NCI-H128 (cell line): ENCODE results near the gene SAFB.
"Not testable (repeated sequence)": the region's sequence is repeated elsewhere in the genome, so short reads cannot be mapped to it uniquely, and the experiment has no call there.

Source experiments
- DNase-seq: peaks from one replicate; lab custom pipeline; 2025; ENCODE audit not compliant: unreplicated experiment; lab: John Stamatoyannopoulos, UW

SAFB gene

DNA sequence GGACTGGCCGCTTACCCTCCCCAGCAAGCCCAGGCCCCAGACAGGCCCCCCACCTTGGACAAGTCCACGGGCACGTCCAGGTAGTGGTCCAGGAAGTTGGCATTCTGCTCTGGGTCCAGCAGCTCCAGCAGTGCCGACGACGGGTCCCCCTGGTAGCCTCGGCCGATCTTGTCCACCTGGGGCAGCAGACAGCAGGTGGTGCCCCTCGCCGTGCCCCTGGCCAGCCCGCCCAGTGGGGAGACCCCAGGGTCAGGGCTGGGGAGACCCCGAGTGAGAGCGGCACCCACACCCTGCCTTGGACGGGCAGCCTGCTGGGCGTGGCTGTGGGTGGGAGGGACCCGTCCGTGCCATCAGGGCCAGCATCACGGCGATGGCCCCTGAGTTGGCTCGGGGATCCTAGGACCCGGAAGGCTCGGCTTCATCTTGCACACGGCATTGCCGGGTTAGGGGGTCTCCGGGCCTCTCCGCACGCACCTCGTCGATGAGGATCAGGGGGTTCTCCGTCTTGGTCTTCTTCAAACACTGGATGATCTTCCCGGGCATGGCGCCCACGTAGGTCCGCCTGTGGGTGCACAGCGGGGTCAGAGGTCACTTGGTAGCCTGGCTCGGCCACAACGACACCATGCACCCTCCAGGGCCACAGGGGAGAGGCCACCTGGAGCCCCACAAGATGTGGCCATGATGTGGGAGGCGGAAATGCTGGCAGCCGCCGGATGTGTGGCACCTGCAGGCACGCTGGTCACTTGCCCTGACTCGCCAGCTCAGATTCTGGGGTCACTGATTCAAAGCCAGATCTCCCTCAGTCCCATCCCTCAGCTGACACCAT, 73.5 kb downstream of the SAFB start:
- no peak for DNase-seq

DNA sequence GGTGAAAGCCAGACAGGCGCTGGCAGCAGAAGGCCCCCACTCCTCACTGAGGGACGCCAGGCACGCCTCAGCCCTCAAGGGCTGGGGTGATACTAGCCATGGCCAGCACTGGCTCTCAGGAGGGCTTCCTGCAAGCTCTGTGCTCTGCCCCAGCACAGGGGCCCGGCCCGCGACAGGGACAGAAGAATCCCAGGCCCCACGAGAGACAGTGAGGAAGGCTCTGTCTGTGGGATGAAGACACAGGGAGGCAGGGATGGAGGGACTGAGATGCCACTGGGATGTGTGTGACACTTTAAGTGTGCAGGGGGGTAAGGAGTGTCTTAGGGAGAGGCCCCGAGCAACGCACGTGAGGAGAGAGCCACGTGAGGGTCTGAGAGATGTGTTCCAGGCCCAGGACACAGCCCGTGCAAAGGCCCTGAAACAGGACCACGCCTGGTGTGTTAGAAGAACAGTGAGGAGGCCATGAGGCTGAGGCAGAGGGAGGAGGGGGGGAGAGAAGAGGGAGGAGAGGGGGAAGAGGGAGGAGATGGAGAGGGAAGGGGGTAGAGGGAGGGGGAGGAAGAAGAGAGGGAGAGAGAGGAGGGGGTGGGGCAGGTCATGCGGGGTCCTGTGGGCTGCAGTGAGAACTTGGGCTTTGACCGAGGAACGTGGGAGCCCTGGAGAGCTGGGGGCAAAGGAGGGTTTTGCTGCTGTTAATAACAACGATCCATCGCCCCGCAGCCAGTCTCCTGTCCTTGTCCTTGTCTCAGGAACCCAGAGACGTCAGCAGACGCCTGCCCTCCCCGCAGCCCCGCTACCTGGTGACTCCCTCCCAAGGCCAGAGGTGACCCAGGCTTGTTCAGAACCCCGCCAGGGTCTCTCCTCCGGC, 74.4 kb downstream of the SAFB start:
- no peak for DNase-seq

DNA sequence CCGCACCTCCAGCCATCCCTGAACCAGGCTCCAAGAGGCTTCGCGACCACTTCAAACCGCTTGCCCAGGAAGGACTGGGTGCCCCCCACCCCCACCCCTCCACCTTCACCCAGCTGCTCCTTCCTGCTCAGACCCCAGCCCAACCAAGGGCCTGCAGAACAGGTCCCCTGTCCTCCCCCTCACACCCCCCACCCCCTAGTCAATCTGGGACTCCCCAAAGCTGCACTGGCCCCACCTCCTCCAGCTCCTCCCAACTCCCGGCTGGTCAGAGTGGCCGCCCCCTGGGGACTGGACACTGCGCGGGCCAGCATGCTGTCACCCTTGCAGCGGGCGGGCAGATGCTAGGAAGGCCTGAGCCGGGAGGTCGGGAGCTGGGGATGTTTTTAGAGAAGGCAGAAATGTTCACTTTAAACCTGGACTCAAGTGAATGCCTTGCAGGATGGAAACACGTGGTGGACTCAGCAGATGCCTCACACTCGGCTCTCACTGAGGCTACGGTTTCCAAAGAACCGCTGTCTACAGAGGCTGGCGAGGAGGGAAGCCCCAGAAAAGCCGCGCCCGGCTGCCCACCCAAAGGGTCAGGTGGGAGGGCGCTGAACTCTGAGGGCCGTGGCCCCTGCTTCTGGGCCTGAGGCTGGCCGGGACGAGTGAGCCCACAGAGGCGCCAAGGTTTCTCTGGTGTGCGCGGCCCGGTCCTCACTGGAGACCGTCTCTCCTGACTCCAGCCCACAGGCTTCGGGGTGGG, 75.2 kb downstream of the SAFB start:
- no peak for DNase-seq

DNA sequence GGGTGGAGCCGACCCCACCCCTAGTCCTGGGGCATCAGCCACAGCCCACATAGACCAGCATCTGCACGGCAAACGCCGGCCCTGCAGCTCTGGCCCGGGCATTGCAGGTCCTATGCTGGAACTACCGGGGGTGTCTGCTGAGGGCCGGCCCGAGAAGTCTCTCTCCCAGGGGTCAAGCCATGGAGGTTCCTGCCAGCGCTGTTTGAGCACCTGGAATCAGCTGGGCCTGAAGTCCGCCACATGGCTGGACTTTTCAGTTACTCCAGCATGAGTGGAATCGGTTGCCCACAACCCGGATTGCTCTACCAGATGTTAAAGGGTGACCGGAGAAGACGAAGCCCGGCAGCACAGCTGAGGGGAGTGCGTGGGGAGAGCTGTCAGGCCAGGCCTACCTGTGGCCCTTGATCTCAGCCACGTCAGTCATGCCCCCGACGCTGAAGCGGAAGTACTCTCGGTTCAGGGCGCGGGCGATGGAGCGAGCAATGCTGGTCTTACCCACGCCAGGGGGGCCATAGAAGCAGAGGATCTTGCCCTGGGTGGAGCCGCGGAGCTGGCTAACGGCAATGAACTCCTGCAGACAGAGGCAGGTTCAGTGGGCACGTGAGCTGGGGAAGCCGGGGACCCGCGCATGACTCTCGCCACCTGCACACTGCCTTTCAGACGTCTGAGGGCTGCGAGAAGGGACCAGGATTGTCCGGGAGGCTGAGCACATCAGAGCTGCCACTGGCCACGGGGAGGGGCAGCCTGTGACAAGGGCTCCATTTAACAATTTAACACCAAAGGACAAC, 75.9 kb downstream of the SAFB start:
- no peak for DNase-seq

DNA sequence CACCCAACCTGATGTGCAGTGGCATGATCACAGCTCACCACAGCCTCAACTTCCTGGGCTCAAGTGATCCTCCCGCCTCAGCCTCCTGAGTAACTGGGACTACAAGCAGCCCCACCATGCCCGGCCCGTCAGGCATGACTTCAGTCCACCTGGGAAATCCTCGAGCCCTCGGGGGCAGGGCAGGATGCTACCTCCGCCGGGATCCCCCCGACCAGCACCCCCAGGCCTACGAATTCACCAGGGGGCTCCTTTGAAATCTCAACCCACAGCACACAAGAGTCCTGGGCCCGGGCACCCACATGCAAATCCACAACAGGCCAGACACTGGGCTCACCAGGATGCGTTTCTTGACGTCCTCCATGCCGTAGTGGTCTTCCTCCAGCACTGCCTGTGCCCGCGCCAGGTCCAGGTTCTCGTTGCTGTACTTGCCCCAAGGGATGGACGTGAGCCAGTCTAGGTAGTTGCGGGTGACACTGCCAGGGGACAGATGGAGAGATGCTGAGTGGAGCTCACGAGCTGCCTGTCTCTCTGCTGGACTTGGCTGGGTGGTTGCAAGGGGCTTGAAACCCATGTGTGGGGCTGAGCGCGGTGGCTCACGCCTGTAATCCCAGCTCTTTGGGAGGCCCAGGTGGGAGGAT, 77.7 kb downstream of the SAFB start:
- no peak for DNase-seq

DNA sequence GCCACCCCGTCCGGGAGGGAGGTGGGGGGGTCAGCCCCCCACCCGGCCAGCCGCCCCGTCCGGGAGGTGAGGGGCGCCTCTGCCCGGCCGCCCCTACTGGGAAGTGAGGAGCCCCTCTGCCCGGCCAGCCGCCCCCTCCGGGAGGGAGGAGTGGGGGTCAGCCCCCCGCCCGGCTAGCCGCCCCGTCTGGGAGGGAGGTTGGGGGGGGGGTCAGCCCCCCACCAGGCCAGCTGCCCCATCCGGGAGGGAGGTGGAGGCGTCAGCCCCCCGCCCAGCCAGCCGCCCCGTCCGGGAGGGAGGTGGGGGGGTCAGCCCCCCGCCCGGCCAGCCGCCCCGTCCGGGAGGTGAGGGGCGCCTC, 79.1 kb downstream of the SAFB start:
- not testable (repeated sequence) for DNase-seq

DNA sequence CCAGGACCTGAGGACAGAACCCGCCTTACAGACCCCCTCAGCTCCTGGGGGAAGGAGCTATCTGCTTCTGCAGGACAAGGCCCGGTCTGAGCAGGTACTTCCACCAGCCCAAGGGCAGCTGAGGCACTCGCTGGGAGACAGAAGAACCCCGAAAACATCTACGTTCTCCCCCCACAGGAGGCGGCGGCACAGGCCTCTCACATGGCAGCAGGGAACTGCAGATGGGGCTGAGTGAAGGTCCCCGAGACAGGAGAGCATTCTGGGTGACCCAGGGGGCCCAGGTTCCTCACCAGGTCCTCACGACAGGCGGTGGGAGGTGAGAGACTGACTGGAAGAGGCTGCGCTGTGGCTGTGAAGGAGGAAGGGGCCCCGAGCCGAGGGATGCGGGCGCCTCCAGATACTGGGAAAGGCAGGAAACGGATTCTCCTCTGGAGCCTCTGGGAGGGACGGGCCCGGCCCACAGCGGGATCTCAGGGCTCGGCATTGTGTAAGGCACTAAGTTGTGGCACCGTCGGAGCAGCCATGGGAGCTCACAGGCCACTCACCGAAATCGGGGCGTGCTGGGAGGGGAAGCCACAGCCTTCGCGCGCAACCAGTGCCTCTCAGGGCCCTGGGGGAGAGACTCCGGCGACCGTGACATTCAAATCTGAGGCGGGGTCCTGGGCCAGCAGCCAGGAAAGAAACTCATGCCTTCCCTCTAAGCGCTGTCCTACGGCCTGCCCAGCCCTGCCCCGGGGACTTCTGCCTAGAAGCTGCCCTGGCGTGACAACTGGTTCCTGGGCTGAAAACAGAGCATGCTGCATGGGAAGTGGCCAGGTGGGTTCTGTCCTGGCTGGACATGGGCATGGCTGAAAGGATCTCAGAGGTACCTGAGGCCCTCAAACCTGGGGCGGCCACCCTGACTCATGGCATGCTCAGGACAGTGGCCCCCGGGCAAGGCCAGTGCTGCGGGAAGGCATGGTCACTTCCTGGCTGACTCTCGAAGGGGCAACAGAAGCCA, 81.2 kb downstream of the SAFB start:
- DNase-seq: no peak

DNA sequence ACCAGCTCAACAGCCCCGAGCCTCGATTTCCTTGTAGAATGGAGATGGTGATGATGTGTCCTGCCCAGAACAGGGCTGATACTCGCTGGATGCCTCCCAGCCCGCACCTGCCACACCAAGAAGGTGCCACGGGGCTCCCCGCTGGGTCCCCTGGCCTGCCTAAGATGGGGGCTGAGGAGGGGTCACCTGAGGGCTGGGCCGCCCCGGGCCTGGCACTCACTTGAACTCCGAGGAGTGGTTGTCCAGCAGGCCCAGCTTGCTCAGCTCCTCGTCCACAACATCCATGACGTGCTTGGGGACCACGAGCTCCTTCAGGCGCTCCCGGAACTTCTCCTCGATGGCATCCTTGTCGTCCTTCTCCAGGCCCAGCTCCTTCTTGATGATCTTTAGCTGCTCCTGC, 82.7 kb downstream of the SAFB start:
- no peak for DNase-seq

DNA sequence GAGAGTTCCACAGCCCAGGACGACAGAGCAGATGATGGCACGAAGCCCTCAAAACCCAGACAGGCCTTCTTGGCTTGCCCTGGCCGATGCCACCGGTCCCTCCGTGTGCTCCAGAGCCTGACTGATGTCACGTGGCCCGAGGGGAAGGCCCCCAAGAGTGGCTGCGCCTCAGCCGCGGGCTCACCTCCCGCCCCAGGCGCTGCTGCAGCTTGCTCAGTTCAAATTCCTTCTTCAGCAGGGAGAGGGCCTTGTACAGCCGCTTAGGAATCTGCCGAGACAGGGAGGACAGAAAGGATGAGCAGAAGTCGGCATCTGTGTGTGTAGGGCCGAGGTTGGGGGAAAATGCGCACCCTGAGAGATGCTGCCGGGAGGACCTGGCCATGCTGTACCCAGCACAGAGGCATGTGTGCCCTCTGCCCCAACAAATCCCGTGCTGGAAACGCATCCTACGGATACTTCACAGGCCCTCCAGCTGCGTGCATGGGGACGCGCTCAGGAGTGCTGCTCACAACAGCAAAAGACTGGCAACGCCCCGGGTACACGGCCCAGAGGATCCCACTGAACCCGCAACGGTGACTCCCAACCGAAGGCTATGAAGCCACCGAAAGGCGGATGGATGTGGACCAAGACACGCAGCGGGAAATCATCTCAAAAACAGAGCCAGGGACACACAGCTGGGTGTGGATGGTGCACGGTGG, 84.1 kb downstream of the SAFB start:
- no peak for DNase-seq

DNA sequence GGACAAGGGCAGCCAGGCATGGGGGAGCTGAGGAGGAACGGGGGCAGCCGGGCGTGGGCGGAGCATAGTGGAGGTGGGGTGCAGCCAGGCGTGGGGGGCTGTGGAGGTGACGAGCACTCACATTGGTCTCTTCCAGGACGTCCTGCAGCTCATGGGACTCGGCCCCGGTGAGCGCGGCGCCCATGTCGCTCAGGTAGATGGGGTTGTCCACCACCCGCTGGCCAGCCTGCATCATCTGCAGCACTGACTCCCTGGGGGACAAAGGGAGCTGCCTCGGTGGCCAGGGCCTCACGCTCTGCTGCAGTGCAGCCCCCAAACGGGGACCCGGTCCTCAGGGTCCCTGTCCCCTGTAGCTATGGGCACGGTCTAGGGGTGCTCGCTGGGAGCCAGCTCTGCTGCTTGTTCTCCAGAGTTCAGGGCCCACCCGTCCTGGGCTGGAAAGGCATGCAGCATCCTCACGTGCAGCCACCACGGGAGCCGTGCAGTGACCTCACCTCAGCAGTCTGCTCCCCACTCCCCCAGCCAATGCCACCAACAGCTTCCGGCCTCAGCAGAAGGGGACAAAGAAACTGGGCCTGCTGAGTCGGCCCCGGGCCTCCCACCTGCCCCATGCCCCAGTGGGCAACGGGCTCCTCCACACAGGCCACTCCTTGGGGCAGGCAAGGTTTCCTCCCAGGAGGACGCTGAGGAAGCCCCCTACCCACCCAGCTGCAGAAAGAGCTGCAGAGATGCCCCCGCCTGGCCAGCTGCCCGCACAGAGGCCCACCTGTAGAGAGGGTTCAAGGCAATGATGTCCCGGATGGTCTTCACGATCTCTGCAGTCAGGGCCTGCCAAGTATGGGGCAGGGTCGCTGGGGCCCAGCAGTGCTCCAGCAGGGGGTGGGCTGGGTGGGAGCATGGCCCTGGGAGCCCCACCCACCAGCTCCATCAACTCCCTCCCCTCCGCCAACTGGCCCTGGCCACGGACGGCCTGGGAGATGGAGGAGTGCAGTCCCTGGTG, 85.0 kb downstream of the SAFB start:
- DNase-seq: no peak

DNA sequence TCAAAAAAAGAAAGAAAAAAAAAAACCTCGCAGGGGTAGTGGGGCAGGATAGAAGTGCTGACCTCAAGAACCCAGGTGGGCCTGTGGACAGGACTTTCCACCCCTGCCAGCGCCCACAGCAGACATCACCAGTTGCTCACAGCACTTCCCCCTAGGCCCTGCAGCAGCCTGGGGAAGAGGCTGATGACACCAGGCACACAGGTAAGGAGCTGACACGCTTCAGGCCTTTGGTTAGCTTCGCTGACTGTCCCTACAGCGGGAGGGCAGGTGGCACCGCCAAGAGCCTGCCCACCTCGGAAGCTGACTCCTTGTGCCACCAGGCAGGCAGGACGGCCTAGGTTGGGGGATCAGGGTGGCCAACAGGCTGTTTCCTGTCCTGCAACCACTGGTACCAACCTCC, 88.1 kb downstream of the SAFB start:
- DNase-seq: no peak

DNA sequence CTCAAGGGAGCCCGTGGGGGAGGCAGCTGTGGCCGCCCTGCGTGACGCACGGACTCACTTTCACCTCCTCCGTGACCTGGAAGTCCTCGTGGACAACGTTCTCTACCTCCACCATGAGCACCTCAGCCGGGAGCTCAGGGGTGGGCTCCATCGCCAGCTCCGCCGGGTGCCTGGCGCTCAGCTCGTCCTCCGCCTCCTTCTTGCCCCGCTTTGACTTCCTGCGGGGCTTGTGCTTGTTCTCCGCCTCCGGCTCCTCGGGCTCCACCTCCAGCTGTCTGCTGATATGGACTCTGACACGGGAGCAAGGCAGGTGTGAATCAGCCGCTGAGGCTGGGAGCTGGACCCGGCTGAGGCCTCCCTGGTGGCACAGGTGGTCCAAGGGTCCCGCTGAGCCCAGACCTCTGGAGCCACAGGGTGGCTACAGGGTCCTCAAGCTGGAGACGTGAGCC, 88.9 kb downstream of the SAFB start:
- no peak for DNase-seq

DNA sequence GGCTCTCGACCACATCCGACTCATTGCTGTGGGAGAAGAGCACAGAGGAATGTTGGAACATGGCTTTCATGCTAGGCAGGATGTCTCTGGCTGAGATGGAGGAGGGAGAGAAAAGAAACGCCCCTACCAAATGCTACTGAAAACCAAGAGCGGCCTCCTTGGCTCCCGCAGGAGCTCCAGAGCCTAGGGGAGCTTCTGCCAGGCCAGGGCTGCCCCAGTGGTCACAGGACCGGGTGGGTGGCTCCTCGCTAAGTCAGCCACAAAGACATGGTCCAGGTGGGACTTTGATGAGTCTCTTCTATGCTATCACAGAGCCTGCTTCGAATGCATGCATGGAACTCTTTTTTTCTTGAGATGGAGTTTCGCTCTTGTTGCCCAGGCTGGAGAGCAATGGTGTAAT, 90.3 kb downstream of the SAFB start:
- DNase-seq: no peak

DNA sequence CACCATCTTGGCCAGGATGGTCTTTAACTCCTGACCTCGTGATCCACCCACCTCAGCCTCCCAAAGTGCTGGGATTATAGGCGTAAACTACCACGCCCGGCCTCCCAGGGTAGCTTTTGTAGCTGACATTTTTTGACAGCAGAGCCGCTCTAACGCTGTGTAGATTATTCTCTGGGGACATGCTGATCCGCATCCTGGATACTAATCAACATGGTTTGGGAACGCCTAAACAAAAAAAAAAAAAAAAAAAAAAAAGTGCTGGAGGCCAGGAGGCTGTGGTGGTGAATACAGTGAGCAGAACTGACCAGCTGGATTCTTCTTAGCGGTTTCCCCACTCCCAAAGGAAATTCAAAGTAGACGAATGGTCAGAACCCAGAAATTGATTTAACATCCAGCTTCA, 91.9 kb downstream of the SAFB start:
- DNase-seq: no peak

DNA sequence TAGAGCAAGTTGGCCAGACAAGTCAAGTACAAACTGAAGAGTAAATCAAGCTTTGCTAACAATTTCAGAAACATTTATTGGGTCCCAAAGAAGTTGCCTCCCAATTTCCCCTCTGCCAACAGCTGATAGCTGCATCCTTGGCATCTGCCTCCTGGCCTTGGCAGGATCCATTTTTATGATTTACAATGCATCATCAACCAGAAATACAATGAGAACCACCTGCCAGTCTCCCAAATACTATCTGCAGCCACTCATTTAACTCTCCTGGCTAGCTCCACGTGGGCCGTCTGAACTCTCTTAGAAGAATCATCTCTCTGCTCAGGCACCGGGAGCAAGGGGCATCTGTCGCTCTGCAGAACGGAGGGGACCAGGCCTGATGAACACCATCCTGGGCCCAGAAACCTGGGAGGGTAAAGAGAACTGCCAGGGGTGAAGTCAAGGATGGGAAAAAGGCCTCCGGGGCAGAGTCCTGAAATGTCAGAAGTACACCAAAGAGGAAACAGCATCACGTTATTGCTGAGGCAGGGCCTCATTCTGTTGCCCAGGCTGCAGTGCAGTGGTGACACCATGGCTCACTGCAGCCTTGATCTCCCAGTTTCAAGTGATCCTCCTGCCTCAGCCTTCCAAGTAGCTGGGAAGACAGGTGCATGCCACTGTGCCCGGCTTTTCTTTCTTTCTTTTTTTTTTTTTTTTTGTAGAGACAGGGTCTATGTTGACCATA, 94.5 kb downstream of the SAFB start:
- no peak for DNase-seq
